OCI-LY3 (cell line): Measurements from ENCODE around the gene ZNF484.

Experiments used
- EZH2phosphoT487 ChIP-seq: fragments of 200-600 bp; shearing (Covaris generic); IDR thresholded peaks from 2 replicates; pipeline ENCODE4 v1.6.1; 2018; ENCODE audit warnings: antibody characterized with exemption, mixed run types, low read depth
- TF ChIP-seq, protein P1 (sequence below): fragments of 200-600, 300-600 bp; sonication (generic); IDR thresholded peaks from 2 replicates; pipeline ENCODE4 v1.5.1; 2014; ENCODE audit warnings: antibody characterized with exemption, low read length, low read depth

DNA sequence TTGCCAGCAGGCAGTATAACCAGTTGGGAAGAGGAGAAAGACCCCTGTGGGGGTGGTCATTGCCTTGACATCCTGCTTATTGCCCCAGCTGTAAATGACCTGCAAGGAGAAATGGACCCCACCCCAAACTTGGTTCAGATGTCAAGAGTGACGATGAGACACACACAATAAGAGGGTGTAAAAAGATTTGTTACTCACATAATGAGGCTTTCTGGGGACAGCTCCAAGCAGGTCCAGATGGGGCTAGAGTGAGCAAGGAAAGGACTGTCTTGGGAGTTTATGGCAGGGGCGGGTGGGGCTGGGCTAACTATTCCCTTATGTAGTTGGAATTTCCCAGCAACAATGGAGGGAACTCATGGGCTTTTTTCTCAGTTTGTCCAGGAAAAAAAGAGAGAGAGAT is 24.1 kb downstream of the ZNF484 start:
- TF ChIP-seq, protein P1, sequence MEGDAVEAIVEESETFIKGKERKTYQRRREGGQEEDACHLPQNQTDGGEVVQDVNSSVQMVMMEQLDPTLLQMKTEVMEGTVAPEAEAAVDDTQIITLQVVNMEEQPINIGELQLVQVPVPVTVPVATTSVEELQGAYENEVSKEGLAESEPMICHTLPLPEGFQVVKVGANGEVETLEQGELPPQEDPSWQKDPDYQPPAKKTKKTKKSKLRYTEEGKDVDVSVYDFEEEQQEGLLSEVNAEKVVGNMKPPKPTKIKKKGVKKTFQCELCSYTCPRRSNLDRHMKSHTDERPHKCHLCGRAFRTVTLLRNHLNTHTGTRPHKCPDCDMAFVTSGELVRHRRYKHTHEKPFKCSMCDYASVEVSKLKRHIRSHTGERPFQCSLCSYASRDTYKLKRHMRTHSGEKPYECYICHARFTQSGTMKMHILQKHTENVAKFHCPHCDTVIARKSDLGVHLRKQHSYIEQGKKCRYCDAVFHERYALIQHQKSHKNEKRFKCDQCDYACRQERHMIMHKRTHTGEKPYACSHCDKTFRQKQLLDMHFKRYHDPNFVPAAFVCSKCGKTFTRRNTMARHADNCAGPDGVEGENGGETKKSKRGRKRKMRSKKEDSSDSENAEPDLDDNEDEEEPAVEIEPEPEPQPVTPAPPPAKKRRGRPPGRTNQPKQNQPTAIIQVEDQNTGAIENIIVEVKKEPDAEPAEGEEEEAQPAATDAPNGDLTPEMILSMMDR = no peak
- no peak for TF ChIP-seq EZH2phosphoT487
